ENCODE results near the gene TTC9C. TPM values are rescaled to one million over a fixed set of nuclear protein-coding genes. Genes with fewer than 3 reads are reported as not detected.
A peak's percentile ranks its signal among the peaks of the same experiment; 100 is the strongest.

Gene TTC9C
- total RNA-seq, 1 experiment from 2014 or later: 48.7 TPM

DNA sequence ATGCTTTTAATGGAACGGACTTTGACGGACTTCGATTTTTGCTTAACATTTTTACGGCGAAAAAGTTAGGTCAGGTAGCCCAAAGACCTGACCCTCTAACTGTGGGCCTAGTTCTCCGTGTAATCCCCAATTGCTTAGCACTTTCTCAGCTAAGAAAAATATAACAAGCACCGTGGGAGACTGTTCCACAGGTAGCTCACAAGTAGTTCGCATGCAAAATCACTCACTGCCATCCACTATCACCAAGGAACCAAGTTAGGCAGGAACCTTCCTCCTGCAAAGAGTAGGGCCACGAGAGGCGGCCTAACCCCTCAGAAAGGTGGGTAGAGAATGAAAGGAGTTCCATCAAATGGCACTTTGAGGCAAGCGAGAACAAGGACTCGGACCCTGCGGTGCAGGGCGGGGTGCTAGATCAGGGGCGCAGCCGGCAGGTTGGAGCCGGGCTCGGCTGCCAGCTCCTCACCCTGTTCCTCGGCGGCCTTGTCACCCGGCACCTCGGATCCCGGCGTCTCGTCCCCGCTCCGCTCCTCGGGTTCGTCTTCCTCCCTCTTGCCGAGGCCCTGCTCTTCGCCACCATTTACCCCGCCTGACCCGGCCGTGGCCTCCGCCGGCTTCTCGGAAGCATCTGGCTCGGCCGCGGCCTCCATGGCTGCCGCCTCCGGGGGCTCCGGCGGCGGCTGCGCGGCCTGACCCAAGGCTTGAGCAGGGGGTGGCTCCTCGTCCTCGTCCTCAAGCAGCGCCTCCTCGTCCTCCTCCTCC is 2.0 kb upstream of the TTC9C start:
- POLR2A ChIA-PET: interaction anchor here (1.0 to 4.2 kb wide), 11 partner anchors 17 to 125 kb away, joined by 3 to 34 read pairs (median 9); partner anchors contain the start of genes BSCL2, C11orf98, CSKMT and GNG3
- Mint-ChIP-seq H3K4me3 (peak overlapping the region; percentile 98), H3K9me3 (no peaks in the 10 kb centered on the region), H3K27ac (peak overlapping the region; percentile 31), H3K4me1 (peaks cover 25% of the 10 kb centered on the region), H3K36me3 (peaks cover 46% of the 10 kb centered on the region), H3K27me3 (ENCODE audit: low read depth) (peaks cover 4% of the 10 kb centered on the region; the same call in 1 of the 2 replicates)
- CTCF ChIA-PET: interaction anchor here (1.1 to 7.6 kb wide), 9 partner anchors 27 to 166 kb away, joined by 3 to 59 read pairs (median 6); partner anchors contain the start of genes POLR2G, STX5, TAF6L and TMEM179B
- ATAC-seq (no peak), DNase-seq (ENCODE audit: low spot score) (no peak)
- TF ChIP-seq, protein P1, sequence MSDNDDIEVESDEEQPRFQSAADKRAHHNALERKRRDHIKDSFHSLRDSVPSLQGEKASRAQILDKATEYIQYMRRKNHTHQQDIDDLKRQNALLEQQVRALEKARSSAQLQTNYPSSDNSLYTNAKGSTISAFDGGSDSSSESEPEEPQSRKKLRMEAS (CRISPR knock-in tag; IDR thresholded peaks at IDR 0.05): no peak
- no peak for TF ChIP-seq RORB (CRISPR knock-in tag; IDR thresholded peaks at IDR 0.05)
- no peak for TF ChIP-seq NFE2L1 (CRISPR knock-in tag; IDR thresholded peaks at IDR 0.05)
- TF ChIP-seq, protein P2, sequence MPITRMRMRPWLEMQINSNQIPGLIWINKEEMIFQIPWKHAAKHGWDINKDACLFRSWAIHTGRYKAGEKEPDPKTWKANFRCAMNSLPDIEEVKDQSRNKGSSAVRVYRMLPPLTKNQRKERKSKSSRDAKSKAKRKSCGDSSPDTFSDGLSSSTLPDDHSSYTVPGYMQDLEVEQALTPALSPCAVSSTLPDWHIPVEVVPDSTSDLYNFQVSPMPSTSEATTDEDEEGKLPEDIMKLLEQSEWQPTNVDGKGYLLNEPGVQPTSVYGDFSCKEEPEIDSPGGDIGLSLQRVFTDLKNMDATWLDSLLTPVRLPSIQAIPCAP (CRISPR knock-in tag; IDR thresholded peaks at IDR 0.05): no peak
- no peak for TF ChIP-seq NFATC4 (CRISPR knock-in tag; IDR thresholded peaks at IDR 0.05)
- TF ChIP-seq ZNF263 (CRISPR knock-in tag; IDR thresholded peaks at IDR 0.05; ENCODE audit: low read depth): peak; percentile 39; the same call in 1 of the 2 replicates
- TF ChIP-seq ZNF671 (CRISPR knock-in tag; IDR thresholded peaks at IDR 0.05): no peak
- TF ChIP-seq, protein P3, sequence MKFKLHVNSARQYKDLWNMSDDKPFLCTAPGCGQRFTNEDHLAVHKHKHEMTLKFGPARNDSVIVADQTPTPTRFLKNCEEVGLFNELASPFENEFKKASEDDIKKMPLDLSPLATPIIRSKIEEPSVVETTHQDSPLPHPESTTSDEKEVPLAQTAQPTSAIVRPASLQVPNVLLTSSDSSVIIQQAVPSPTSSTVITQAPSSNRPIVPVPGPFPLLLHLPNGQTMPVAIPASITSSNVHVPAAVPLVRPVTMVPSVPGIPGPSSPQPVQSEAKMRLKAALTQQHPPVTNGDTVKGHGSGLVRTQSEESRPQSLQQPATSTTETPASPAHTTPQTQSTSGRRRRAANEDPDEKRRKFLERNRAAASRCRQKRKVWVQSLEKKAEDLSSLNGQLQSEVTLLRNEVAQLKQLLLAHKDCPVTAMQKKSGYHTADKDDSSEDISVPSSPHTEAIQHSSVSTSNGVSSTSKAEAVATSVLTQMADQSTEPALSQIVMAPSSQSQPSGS (CRISPR knock-in tag; IDR thresholded peaks at IDR 0.05; ENCODE audit: borderline replicate concordance, low read depth): no peak
- TF ChIP-seq, protein P4, sequence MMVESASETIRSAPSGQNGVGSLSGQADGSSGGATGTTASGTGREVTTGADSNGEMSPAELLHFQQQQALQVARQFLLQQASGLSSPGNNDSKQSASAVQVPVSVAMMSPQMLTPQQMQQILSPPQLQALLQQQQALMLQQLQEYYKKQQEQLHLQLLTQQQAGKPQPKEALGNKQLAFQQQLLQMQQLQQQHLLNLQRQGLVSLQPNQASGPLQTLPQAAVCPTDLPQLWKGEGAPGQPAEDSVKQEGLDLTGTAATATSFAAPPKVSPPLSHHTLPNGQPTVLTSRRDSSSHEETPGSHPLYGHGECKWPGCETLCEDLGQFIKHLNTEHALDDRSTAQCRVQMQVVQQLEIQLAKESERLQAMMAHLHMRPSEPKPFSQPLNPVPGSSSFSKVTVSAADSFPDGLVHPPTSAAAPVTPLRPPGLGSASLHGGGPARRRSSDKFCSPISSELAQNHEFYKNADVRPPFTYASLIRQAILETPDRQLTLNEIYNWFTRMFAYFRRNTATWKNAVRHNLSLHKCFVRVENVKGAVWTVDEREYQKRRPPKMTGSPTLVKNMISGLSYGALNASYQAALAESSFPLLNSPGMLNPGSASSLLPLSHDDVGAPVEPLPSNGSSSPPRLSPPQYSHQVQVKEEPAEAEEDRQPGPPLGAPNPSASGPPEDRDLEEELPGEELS (CRISPR knock-in tag; IDR thresholded peaks at IDR 0.05): 0 out of 2 replicates have a peak, but pooled peaks have one; percentile 23
- TF ChIP-seq, protein P5, sequence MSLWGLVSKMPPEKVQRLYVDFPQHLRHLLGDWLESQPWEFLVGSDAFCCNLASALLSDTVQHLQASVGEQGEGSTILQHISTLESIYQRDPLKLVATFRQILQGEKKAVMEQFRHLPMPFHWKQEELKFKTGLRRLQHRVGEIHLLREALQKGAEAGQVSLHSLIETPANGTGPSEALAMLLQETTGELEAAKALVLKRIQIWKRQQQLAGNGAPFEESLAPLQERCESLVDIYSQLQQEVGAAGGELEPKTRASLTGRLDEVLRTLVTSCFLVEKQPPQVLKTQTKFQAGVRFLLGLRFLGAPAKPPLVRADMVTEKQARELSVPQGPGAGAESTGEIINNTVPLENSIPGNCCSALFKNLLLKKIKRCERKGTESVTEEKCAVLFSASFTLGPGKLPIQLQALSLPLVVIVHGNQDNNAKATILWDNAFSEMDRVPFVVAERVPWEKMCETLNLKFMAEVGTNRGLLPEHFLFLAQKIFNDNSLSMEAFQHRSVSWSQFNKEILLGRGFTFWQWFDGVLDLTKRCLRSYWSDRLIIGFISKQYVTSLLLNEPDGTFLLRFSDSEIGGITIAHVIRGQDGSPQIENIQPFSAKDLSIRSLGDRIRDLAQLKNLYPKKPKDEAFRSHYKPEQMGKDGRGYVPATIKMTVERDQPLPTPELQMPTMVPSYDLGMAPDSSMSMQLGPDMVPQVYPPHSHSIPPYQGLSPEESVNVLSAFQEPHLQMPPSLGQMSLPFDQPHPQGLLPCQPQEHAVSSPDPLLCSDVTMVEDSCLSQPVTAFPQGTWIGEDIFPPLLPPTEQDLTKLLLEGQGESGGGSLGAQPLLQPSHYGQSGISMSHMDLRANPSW (CRISPR knock-in tag; conservative IDR thresholded peaks at IDR 0.05; ENCODE audit: low read depth): no peak
- TF ChIP-seq TCF7 (CRISPR knock-in tag; IDR thresholded peaks at IDR 0.05; ENCODE audit: low read depth): peak; percentile 14; the same call in 1 of the 2 replicates
- TF ChIP-seq, protein P6, sequence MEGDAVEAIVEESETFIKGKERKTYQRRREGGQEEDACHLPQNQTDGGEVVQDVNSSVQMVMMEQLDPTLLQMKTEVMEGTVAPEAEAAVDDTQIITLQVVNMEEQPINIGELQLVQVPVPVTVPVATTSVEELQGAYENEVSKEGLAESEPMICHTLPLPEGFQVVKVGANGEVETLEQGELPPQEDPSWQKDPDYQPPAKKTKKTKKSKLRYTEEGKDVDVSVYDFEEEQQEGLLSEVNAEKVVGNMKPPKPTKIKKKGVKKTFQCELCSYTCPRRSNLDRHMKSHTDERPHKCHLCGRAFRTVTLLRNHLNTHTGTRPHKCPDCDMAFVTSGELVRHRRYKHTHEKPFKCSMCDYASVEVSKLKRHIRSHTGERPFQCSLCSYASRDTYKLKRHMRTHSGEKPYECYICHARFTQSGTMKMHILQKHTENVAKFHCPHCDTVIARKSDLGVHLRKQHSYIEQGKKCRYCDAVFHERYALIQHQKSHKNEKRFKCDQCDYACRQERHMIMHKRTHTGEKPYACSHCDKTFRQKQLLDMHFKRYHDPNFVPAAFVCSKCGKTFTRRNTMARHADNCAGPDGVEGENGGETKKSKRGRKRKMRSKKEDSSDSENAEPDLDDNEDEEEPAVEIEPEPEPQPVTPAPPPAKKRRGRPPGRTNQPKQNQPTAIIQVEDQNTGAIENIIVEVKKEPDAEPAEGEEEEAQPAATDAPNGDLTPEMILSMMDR (IDR thresholded peaks at IDR 0.05): no peak
- TF ChIP-seq, protein P7, sequence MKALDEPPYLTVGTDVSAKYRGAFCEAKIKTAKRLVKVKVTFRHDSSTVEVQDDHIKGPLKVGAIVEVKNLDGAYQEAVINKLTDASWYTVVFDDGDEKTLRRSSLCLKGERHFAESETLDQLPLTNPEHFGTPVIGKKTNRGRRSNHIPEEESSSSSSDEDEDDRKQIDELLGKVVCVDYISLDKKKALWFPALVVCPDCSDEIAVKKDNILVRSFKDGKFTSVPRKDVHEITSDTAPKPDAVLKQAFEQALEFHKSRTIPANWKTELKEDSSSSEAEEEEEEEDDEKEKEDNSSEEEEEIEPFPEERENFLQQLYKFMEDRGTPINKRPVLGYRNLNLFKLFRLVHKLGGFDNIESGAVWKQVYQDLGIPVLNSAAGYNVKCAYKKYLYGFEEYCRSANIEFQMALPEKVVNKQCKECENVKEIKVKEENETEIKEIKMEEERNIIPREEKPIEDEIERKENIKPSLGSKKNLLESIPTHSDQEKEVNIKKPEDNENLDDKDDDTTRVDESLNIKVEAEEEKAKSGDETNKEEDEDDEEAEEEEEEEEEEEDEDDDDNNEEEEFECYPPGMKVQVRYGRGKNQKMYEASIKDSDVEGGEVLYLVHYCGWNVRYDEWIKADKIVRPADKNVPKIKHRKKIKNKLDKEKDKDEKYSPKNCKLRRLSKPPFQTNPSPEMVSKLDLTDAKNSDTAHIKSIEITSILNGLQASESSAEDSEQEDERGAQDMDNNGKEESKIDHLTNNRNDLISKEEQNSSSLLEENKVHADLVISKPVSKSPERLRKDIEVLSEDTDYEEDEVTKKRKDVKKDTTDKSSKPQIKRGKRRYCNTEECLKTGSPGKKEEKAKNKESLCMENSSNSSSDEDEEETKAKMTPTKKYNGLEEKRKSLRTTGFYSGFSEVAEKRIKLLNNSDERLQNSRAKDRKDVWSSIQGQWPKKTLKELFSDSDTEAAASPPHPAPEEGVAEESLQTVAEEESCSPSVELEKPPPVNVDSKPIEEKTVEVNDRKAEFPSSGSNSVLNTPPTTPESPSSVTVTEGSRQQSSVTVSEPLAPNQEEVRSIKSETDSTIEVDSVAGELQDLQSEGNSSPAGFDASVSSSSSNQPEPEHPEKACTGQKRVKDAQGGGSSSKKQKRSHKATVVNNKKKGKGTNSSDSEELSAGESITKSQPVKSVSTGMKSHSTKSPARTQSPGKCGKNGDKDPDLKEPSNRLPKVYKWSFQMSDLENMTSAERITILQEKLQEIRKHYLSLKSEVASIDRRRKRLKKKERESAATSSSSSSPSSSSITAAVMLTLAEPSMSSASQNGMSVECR (CRISPR knock-in tag; IDR thresholded peaks at IDR 0.05; ENCODE audit: borderline replicate concordance): peak; percentile 7; the same call in 1 of the 2 replicates
